Right atrium auricular region (tissue), 2 donors: ENCODE measurements around the gene LGR6. TPM values are rescaled to one million over a fixed set of nuclear protein-coding genes. Genes with fewer than 3 reads are reported as not detected.
A peak's percentile ranks its signal among the peaks of the same experiment; 100 is the strongest.

Experiments used
- DNase-seq: peaks from one replicate; pipeline ENCODE4 v3.0.0-alpha.2; 2019; ENCODE audit warnings: low spot score
- H3K27ac ChIP-seq, 2 donors: fragments of 200-600 bp; sonication (generic); 1 replicate in 1 of 2; 2 replicates in 1 of 2; pipeline ENCODE4 v1.5.1; 2016 to 2019
- H3K27me3 ChIP-seq, 2 donors: fragments of 200-600 bp; sonication (generic); one replicate each; pipeline versions ENCODE4 v1.5.1 to v1.6.0; 2017 to 2019
- H3K36me3 ChIP-seq: fragments of 200-600 bp; sonication (generic); one replicate; pipeline ENCODE4 v1.5.1; 2016
- H3K4me1 ChIP-seq, 2 donors: fragments of 200-600 bp; sonication (generic); one replicate each; pipeline versions ENCODE4 v1.5.1 to v1.6.0; 2017 to 2019
- H3K4me3 ChIP-seq, 2 donors: fragments of 200-600 bp; sonication (generic); 1 replicate in 1 of 2; 2 replicates in 1 of 2; pipeline ENCODE4 v1.5.1; 2017 to 2019; ENCODE audit warnings: mild to moderate bottlenecking in 1 of 2, moderate library complexity in 1 of 2
- H3K9me3 ChIP-seq, 2 donors: fragments of 200-600 bp; sonication (generic); one replicate each; pipeline ENCODE4 v1.5.1; 2019
- CTCF ChIP-seq, 2 donors: fragments of 200-600 bp; sonication (generic); IDR thresholded peaks; one replicate each; pipeline ENCODE4 v1.5.1; 2019; ENCODE audit warnings: antibody characterized with exemption in 2 of 2
- total RNA-seq, 2 donors: library from RNA; depleted of rRNA; stranded (reverse); fragments of >200 nt; gene quantifications; one replicate each; pipeline ENCODE4 v1.1.0, GENCODE V29; 2016

LGR6 gene
- total RNA-seq, 2 donors from 2014 or later: 5.5 to 17.0 TPM

- H3K4me3 ChIP-seq: no peak overlapping the region
- H3K9me3 ChIP-seq: no peaks in the 10 kb centered on the region
- no peaks in the 10 kb centered on the region for H3K36me3 ChIP-seq
- H3K27ac ChIP-seq: no peak overlapping the region
- H3K27me3 ChIP-seq: no peaks in the 10 kb centered on the region
- H3K4me1 ChIP-seq: no peaks in the 10 kb centered on the region
- TF ChIP-seq CTCF (IDR thresholded peaks at IDR 0.05): no peak
- DNase-seq: no peak
Measured at GRCh38 chr1:202272103-202272845, 78.7 kb downstream of the LGR6 start.

GRCh38 chr1:202274611-202275010 lies 81.0 kb downstream of the LGR6 start:
- DNase-seq: no peak

GRCh38 chr1:202275061-202275770 lies 81.6 kb downstream of the LGR6 start:
- DNase-seq: no peak
- TF ChIP-seq CTCF (IDR thresholded peaks at IDR 0.05): no peak
- Histone ChIP-seq H3K9me3 (no peaks in the 10 kb centered on the region), H3K27me3 (no peaks in the 10 kb centered on the region), H3K27ac (no peak overlapping the region), H3K36me3 (no peaks in the 10 kb centered on the region), H3K4me1 (no peaks in the 10 kb centered on the region), H3K4me3 (no peak overlapping the region)

More at GRCh38 chr1:202274611-202275010, 81.0 kb downstream of the LGR6 start:
- H3K4me3 ChIP-seq: no peak overlapping the region
- TF ChIP-seq CTCF (IDR thresholded peaks at IDR 0.05): peak in 1 of 2 donors; percentile 57
- no peaks in the 10 kb centered on the region for H3K27me3 ChIP-seq
- H3K9me3 ChIP-seq: no peaks in the 10 kb centered on the region
- no peak overlapping the region for H3K27ac ChIP-seq
- H3K4me1 ChIP-seq: no peaks in the 10 kb centered on the region
- no peaks in the 10 kb centered on the region for H3K36me3 ChIP-seq

- DNase-seq: no peak
- Histone ChIP-seq H3K27ac (no peak overlapping the region), H3K36me3 (no peaks in the 10 kb centered on the region), H3K4me3 (no peak overlapping the region), H3K27me3 (no peaks in the 10 kb centered on the region), H3K4me1 (no peaks in the 10 kb centered on the region), H3K9me3 (no peaks in the 10 kb centered on the region)
- TF ChIP-seq CTCF (IDR thresholded peaks at IDR 0.05): no peak
Measured at GRCh38 chr1:202276081-202276715, 82.6 kb downstream of the LGR6 start.

GRCh38 chr1:202276920-202277319 lies 83.3 kb downstream of the LGR6 start:
- no peak for TF ChIP-seq CTCF (IDR thresholded peaks at IDR 0.05)

More at GRCh38 chr1:202276920-202277319, 83.3 kb downstream of the LGR6 start:
- Histone ChIP-seq H3K4me3 (no peak overlapping the region), H3K27me3 (no peaks in the 10 kb centered on the region), H3K27ac (no peak overlapping the region), H3K4me1 (peaks cover 0 to 4% of the 10 kb centered on the region in 2 donors), H3K36me3 (no peaks in the 10 kb centered on the region), H3K9me3 (no peaks in the 10 kb centered on the region)
- no peak for DNase-seq
